22Rv1 (cell line): ENCODE data around the gene GBGT1.

Experiments
- H3K27ac ChIP-seq: fragments of 450-650 bp; 2 replicates; pipeline ENCODE4 v1.5.1; 2017
- CTCF ChIP-seq: fragments of 450-650 bp; IDR thresholded peaks from 2 replicates; pipeline ENCODE4 v1.5.1; 2017; ENCODE audit warnings: mild to moderate bottlenecking
- ZFX ChIP-seq: fragments of 450-650 bp; IDR thresholded peaks from 2 replicates; pipeline ENCODE4 v1.6.1; 2017; ENCODE audit warnings: antibody characterized with exemption, borderline replicate concordance

The GBGT1 gene

GRCh38 chr9:133137451-133138231 lies 26.1 kb downstream of the GBGT1 start:
- TF ChIP-seq ZFX (no peak), CTCF (no peak)
- H3K27ac ChIP-seq, result no peak overlapping the region

DNA sequence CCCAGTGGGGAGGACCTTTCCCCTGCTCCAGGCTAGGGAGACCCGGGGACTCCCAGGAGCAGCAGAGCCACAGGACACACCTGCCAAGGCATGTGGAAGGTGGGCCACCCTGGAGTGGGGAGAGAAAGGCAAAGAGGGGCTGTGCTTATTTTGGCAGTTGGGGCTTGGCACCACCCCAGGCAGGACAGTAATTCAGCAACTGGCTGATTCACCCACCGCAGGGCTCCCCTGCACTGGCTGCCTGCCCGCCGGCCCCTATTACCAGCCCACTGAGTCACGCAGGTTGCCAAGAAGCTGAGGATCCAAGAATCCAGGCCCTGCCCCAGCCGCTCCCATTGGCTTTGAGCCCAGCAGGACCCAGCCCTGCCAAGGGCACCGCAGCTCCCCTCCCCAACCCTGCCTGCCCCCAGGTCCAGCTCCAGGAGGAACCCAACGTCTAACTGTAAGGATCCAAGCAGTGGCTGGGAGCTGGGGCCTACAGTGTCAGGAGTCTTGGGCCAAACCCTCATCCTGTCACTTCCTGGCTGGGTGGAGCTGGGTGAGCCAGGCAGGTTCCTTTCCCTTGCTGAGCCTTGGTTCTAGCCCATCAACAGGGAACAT lies 28.5 kb downstream of the GBGT1 start:
- H3K27ac ChIP-seq, result no peak overlapping the region
- TF ChIP-seq ZFX (no peak), CTCF (no peak)

DNA sequence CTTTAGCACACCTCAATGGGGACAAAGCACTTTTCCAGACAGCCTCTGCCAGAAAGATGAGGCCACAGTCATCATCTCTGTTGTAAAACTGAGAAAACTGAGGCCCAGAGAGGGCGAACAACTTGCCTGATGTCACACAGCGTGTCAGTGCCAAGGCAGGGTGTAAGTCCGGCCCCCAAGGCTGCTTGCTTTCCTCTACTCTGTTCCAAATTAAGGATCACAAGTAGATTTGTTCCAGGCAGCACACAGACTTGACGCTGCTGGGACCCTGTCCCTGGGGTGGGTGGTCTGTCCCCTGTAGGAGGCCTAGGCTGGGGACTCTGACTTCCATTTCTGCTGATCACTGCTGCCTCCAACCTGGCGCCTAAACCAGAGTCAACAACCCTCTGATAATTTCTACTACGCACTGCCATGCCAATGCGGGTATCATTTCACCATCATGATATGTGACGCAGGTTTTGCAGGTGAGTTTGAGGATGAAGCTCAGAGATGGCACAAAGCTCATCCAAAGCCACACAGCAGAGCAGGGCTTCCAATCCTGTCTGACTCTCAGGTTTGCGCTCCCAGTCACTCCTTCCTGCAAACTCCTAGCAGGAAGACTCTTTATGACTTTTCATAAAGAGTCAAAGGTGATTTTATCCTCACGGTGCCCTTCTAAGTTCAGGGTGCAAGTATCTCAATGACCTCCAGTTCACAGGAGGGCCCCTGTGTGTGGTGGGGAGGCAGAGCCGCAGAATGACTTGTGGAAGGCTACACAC lies 29.1 kb downstream of the GBGT1 start:
- peak overlapping the region; percentile 56 for H3K27ac ChIP-seq
- TF ChIP-seq CTCF (no peak), ZFX (no peak)

DNA sequence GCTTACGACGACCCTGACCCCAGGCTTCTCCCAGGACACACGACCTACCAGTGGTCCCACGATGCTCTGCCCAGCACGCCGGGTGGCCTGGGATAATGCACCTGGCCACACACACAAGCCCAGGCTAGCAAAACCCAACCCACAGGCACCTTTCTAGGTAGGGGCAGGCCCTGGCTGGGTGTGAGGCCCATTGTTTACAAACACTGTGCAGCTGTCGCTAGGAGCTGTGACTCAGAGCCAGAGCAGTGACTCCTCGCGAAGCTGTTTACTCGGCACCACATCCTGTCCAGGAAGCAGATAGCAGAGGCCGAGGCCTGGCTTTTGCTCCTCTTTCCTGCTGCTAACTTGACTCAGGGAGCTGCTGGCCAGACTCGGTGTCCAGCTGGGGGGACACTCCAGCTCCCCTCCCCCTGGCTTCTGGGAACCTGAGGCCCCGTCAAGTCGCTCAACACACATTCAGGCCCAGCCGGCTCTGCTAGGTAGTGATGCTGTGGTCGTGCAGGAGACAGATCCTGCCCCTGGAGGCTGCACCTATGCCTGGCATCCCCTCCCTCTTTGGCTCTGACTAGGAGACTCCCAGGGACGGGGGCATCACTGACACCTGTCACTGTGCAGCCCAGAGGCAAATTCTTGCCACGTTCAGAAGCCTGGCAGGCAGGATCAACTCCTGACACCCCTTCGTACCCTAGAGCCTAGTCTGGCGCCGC lies 29.9 kb downstream of the GBGT1 start:
- H3K27ac ChIP-seq, result peak overlapping the region; percentile 56
- TF ChIP-seq CTCF, result no peak
- TF ChIP-seq ZFX, result no peak

DNA sequence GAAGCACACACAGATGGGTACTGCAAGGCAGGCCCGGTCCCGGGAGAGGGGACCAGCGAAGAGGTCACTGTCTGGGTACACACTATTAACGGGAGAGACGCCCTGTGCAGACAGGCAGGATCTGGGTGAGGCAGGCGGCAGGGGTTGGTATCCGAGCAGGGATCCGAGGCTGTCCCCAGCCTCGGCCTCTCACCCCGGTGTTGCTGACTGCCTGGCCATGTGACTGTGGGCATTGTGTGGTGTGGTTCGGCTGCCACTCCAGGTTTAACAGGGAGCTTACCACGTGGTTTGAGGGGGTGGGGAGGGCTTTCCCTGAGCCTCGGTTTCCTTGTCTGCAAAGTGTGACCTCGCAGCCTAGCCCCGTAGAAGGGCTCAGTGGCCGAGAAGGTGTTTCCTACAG lies 31.5 kb downstream of the GBGT1 start:
- TF ChIP-seq CTCF (no peak), ZFX (no peak)
- no peak overlapping the region for H3K27ac ChIP-seq

DNA sequence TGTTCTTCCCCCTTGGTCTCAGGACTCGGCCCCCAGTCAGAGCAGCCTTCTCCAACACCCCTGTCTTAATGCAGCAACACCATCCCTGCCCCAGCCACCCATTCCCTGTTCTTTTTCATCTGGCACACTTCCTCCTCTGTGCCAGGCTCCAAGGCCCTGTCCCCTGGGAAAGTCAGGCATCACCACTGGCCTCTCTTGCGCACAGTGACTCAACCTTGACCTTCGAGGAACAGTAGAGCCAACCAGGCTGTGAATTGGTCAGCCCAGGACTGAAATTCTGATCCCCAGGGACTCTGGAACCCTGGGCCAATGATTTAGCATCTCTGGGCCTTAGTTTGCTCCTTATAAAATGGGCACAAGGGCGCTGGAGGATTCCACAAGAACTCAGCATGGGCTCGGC lies 32.2 kb downstream of the GBGT1 start:
- no peak for TF ChIP-seq ZFX
- TF ChIP-seq CTCF, result no peak
- no peak overlapping the region for H3K27ac ChIP-seq
